SK-N-DZ (cell line): ENCODE results near the gene TNFAIP8.

Experiments
- DNase-seq: peaks from one replicate; pipeline ENCODE4 v3.0.0-alpha.2; 2015; ENCODE audit warnings: low spot score

TNFAIP8 gene

DNA sequence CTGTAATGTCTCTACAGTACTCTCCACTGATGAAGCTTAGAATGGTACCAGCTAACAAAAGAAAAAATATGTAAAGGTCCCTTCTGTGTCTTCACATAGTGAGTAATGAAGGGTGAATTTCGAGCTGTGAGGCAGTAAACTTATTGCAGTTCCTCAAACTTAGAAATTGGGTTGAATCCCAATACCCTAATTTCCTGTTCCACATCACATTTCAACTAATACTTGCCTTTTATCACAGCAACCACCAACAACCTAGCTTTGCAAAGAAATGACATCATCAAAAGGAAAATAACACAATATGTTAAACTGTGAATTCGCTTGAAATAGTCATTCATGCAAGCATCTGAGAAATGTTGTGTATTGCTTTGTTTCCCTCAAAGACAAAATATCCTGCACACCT, 9.4 kb upstream of the TNFAIP8 start:
- no peak for DNase-seq

DNA sequence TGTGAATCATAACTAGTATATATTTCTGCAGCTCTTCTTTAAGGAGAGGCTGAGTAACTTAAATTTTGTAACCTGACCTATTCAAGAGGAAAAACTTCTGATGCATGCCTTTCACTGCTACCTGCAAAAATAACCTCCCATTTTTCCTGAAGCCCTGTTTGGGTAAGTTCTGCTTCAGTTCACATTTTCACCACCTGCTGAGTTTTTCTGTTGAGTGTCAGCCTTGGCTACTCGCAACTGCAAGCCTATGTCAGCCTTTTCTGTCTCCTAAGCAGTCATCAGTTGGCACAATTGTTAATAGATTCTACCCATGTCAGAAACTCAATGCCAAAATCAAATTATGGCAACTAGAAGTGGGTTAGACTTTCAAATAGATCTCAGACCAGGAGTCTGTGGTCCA, 8.2 kb upstream of the TNFAIP8 start:
- no peak for DNase-seq

DNA sequence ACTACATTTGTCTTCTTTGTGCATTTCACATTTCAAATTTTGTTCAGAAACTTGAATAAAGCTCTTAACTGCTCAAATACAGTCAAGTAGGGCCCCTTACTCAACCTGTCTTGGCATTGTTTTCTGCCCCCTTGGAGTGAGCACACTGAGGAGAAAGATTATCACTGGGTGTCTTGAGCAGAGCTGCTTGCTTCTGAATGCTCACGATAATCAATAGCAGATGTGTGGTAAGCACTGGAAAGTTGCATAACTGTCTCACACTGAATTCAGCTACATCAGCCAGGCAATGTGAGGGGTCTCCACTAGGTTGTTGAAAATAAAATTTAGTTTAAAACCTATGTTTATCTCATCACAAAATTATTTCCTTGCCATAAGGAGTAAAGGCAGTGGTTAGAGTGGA, 7.8 kb upstream of the TNFAIP8 start:
- DNase-seq, result peak; percentile 69

DNA sequence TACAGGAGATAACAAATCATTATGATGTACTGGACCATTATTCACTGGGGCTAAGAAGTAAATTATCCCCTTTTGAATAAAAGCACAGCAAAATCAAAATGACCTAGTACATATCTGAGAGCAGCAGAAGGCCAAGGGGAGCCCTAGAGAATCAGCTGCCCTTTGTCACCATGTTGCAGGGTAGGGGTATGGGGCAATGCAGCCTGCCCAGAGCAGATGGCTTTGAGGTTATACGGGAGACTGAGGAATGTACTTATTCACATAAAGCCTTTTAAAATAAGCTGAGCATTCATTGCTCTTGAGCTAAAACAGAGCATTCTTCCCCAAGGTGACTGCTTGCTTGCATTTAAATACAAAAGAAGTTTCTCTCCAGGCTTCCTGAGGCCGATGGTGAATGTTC, 2.6 kb upstream of the TNFAIP8 start:
- no peak for DNase-seq

DNA sequence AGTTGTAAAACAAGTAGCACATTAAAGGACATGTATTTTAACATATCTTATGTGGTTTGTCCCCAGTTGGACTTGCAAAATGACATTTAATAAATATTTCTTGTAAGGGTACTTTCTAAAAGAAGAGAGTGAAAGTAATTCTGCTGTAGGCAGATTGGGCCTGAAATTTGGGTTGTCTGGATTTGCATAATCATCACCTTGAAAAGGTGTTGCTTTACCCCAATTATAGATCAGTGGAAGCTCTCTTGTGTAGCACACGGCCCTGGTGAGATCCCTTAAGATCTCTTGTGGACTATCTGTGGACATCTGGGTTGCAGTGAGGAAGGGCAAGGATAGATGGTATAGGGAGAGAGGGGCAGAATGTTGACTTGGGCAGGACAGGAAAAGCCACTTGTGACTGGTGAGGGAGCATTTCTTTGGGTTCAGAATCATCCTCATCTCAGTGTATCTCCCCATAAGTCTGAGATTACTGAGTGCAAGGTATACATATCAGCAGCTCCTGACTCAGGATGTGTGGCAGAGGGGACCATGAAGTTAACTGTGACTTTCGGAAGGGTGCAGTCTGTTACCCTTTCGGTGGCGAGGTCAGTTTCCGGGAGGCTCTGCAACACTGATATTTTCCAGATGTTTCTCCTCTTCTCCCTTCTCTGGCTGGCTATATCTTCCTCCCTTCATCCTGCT, 2.0 kb upstream of the TNFAIP8 start:
- DNase-seq, result no peak

DNA sequence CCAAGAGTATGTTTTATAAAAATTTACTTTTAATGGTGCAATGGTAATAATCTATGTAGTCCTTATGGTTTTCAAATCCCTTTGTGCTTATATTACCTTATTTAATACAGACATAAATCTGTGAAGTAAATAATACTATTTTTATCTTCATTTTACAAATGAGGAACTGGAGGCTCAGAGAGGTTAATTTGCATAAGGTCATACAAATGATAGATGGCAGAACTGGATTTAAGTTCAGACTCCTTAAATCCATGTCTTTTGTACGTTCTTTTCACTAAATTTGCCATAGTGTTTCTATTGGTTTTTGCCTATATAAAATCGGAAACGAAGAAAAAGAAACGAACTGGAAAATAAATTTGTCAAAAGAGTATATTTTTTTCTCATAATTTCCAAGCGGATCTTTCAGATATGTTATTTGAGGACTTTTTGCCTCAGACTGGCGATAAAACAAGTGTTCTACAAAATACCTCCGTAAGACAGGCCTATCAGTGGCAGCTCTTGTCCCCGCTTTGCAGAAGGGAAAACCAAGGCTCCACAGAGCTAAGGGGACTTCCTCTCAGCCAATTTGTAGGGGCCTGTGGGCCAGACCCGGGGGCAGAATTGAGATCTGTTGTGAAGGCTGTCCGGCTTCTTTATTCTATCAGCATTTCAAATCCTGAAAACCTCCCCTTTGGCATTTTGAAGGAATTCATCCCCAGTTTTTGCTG, 1.1 kb upstream of the TNFAIP8 start:
- no peak for DNase-seq

DNA sequence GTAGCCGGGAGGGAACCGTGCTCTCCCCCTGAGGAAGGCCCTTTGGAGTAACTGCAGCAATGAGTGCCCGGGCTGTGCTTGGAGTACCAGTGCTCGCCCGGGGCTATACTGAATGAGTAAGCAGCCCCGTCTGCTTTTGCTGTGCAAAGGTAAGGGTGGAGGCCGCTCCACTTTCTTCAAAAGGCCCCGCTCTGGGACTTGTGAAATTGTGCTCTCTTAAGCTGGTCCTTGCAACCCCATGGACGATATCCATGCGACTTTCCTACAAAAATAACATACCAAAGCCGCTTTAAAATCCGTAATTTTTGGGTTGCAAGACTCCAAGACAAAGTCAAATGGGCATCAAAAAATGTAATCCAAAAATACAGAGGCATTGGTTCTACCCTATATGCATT, 578 bp upstream of the TNFAIP8 start:
- no peak for DNase-seq

DNA sequence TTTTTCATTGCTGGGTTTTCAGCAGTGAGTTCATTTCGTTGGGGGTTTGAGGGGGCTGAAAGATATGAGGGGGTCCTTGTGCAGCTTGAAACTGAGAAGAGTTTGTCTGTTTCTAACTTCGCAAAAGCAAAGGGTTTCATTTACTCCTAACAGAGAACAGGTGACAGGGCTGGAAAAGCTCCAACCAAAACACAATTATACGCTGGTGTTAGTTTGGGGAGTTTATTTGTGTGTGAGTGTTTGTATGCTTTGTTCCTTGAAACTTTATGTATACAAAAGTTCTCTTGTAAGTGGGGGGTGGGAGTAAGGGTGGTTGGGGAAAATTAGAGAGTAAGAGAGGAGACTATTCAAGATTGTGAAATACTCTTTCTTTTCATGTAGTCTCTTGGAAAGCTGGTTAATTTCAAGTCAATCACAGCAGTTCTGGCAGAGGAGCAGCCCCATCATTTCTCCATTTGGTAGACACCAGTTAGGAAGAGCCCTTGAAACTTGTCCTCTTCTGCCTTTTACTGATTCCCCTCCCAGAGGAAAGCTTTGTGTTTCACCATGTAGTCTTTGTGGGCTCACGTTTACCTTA, 881 bp downstream of the TNFAIP8 start:
- DNase-seq, result no peak

DNA sequence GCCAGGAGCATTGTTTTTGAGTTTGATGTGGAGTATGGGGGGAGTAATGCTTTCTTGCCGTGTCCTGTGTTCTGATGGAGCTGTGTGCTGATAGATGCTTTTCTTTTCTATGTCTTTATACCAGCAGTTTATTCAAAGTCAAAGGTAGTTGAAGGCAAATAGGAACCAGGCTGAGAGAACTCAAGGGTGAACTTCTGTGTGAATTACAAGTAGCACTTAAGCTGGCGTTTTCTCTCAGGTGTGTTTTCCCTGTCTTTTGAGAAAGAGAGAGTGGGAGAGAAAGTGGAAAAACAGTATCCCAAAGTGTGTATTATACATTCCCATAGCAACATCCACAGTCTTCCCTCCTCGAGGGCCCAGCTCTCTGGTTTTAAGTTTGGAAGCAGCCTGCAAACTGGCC, 1.5 kb downstream of the TNFAIP8 start:
- no peak for DNase-seq

DNA sequence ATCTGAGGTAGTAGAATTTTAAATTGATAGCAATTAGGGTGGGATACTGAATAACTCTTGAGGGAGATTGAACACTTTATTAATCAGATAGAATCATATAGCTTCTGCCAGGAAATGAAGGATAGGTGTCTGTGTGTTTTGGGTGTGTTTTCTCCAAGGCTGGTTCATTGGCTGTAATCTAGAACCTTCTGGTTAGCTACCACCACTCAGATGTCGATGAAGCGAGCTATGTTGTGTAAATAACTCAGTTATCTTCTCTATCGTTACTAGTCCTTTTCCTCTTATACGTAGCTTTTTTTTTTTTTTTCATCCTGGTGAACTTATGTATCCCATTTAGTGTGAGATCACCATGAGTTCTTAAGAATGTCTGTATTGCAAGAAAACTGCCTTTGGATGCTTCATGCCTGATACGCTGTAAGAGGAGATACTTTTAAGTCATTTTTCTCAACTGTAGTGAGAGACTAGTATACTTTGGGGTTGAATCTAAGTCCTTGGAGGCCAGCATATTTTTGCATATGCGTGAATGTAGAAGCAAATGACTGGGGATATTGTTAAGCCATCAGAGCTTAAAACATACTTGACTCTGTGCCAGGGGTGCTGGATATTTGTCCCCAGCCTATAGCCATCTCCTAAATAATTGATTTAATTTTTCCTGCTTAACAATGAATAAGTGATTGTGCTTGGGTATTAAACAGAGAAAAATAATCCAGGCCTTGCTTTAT, 2.1 kb downstream of the TNFAIP8 start:
- DNase-seq, result no peak

DNA sequence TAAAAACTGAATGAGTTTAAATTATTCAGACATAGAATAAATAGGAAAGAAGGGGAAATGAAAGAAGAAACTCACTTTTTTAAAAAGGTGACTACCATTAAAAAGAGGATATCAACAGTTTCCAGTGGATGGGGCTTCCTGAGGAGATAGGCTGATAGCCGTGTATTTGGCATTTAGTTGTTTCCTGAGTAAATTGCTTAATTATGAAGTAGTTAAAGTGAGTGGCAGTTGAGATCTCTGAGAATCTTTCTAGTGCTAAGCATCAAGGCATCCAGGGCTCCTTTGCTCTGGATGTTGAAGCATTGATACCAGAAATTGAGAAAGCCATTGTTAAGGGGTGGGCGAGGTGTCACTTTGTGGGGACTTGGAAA, 2.7 kb downstream of the TNFAIP8 start:
- no peak for DNase-seq

DNA sequence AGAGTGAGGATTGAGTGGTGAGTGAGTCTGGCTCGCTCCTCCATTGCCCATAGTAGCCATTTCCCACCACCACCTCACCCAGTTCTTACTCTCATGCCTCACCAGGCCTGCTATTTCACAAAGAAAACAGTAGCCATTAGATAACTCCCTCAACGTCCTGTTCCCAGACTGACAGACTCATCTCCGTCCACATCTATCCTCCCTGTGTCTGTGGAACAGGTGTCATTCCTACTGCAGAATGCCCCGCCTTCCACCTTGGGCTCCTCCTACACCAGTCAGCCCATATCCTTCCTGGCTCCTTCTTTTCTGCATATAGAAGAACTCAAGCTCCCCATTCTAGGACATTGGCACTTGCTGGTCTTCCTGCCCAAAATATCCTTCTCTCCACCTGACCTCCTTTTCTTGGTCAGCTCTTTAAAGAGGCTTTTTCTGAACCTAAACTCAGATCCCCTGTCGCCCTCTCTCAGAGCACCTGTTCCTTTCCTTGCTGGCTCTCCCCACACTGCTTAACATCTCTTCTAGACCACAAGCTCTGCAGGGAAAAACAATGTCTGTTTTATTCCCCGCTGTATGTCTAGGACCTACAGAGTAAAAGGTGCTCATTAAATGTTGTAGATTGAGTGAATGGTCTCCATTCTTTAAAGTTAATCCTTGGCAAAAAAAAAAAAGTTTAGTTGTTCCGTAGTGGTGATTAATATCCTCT, 3.2 kb downstream of the TNFAIP8 start:
- DNase-seq, result no peak

DNA sequence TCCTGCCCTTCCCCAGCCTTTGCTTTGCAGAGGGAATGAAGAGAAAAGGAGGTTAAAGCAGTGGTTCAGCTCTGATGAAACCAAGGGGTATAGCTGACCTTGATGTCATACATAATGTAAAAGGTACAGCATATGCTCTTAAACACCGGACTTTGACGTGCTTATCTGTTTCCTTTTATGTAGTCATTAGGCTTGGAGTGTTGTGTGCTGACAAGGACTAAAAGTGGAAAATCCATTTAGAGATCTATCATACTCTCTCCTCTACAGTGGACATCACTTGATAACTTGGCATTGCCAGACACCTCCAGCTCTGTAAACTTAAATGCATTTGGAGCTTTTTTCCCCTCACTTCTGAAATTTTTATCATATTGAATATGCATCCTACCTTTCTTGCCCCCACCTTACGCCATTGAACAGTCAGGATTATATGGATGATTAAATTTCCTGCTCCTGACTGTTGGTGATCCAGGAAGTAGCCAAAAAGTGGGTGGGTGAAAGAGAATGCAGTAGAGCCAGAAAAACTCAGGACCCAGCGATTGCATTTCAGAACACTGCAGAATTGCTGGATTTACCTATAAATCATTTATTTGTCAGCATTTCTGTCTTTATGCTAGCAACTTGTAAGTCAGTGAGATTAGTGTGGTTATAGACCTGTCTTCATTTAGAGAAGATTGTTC, 4.1 kb downstream of the TNFAIP8 start:
- no peak for DNase-seq

DNA sequence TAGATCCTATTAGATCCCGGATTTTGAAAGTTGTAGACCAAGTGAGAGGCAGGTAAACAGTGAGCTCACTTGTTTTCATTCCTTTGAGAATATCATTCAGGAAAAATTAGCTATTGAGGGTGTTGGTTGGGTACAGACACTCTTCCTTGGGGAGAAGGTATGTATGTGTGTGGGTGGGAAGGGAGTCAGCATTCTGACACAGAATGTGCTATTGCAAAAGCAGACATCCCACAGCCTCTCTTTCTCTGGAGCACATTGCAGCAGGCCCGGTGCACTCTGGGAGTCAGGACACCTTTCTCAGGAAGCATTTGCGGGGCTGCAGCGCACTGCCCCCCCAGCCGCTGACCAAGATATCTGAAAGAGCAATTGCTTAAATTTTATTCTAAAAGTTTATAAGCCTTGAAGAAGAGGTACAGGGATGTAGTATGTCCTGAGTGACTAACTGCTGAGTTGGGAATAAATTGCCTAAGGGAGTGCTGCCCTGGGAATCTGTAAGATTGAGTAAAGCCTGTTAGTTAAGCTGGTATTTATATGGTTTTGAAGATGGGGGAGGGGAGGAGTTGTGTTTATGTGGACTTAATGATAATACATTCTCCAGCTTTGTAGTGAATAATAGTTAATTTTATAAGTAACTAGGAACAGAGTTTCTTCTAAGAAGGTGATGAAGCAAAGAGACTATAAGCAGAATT, 5.2 kb downstream of the TNFAIP8 start:
- no peak for DNase-seq

DNA sequence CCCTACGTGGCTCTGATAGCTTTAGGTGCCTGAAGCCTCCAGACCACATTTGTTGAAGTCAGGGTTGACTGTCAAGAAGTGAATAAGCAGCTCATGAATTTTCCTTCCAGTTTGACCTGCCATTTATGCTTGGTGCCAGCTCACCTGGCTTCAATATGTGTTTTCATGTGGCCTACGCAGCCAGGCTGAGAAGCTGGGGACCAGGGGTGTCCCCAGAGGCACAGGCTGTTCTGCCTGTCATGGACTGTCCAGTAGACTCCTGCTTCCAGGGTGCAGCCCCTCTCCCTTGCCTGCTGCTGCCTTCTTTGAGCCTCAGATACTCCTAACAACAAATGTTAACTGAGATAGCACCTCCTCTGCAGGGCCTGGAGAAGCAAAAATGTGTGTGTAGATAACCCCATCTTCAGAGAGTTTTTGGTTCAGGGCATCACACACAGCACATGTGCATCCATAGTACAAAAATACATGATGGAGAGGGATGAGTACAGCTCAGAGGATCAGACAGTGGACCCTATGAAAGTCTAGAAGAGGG, 5.8 kb downstream of the TNFAIP8 start:
- no peak for DNase-seq

DNA sequence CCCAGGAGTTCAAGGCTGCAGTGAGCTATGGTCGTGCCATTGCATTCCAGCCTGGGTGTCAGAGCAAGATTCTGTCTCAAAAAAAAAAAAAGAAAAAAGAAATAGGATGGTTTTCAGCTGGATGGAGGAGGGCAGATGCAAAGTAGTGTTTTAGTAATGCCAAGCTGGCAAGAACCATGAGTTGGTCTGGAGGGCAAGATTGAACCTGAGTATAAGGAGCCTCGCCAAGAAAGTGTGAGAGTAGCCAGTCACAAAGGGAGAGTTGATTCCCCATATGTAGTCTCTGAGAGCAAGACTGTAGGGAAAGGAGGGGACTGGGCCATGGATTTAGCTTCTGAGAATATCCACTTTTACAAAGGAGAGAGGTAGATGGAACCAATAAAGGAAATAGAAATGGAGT, 6.9 kb downstream of the TNFAIP8 start:
- no peak for DNase-seq

DNA sequence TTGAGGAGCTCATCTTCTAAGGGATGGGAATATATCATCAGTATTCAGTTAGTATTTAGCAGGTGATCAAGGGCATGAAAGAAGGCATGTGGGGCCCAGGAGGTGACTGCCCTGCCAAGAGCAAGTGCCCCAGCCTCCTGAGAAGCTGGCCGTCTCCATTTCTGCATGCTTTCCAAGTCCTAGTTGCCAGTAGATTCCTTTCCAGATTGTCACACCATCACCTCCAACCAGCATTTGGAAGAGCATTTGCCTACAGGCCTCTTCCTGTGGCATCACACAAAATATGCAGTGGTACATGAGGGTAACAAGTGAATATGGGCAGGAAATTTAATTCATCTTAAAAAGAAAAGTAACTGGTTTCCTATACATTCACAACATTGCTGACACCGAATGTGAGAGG, 7.5 kb downstream of the TNFAIP8 start:
- DNase-seq, result no peak

DNA sequence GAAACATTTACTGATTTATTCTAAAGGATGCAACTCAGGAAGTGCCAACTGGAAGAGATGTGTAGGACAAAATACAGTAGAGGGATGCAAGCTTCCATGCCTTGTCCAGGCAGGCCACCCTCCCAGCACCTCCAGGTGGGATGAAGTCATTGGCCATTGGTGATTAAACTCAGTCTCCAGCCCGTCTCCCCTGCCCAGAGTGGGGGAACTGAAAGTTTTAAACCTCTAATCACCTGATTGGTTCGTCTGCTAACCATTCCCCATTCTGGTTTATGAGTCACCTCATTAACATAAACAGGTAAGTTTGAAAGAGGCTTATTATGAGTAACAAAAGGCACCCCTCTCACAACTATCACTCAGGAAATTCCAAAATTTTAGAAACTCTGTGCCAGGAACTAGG, 8.1 kb downstream of the TNFAIP8 start:
- DNase-seq, result no peak

DNA sequence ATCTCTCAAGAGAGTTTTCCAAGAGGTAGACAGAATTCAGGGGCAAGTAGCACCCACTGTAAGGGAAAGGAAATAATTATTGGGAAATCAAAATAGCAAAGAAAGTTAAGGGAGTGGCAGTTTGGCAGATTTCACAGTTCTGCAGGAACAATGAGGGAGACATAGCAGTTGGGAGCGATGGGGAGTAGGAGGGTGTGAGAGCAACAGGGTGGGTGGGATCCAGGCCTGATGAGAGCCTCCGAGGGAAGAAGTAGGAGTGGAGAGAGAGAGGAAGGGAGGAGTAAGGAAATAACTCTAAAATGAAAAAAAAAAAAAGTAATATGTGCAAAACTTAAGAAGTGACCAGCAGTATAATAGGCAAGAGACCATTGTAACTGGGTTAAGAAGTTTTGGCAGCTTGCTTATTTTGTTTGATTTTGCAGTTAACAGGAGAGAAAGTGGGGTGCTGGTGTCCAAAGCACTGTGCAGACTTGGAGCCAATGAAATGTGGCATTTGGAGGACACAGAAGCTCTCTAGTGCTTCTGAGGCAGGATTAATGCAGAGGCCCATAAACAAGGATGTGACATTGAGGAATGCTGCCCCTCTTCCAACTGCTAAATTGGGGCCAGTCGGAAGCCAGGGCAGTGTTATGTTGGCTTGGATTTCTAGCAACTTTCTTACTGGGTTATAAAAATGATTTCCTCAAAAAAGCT, 10.2 kb downstream of the TNFAIP8 start:
- DNase-seq, result no peak

DNA sequence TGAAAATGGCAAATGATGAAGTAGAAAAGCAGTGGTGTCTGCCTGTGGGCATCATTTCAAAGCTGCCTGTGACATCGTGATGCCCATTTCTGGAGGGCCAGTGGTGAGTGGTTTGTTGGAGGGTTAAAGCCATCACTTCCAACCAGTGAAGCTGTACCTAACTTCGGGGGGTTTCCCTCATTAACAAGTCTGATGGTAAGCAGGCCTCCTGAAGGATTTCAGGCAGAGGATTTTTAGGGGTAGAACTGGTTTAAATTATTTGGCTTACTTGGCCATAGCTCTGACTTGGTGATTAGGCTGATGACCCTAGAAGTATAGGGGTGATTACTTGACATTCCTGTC, 10.7 kb downstream of the TNFAIP8 start:
- DNase-seq, result no peak
